Right cardiac atrium (tissue), 5 donors: Measurements from ENCODE around the gene DSTYK. TPM values are rescaled to one million over a fixed set of nuclear protein-coding genes. Genes with fewer than 3 reads are reported as not detected.
"Not testable (repeated sequence)": the region's sequence is repeated elsewhere in the genome, so short reads cannot be mapped to it uniquely, and the experiment has no call there.

Experiments used
- ATAC-seq, 2 donors: fragments of 200-7000 bp; cut with Tn5 transposase; one replicate each; pipeline versions ENCODE4 v1.8.0 to v1.9.1; 2020; ENCODE audit warnings: moderate library complexity in 2 of 2, mild to moderate bottlenecking in 1 of 2
- DNase-seq, 3 donors: peaks; one replicate each; pipeline ENCODE4 v3.0.0-alpha.2; 2020
- H3K27ac ChIP-seq: one replicate; pipeline ENCODE4 v1.5.1; 2013; ENCODE audit warnings: mild to moderate bottlenecking, low read length, control low read depth, moderate library complexity
- H3K27me3 ChIP-seq: one replicate; pipeline ENCODE4 v1.6.1; 2013; ENCODE audit not compliant: control insufficient read depth, insufficient read depth
- H3K4me1 ChIP-seq: one replicate; pipeline ENCODE4 v1.6.1; 2013; ENCODE audit warnings: low read length; ENCODE audit not compliant: control insufficient read depth, insufficient read depth
- H3K4me3 ChIP-seq: one replicate; pipeline ENCODE4 v1.5.1; 2013; ENCODE audit warnings: low read length, control low read depth
- H3K9me3 ChIP-seq: one replicate; pipeline ENCODE4 v1.6.1; 2013; ENCODE audit warnings: low read length; ENCODE audit not compliant: control insufficient read depth
- WGBS: extraction: QIAGEN DNeasy Blood & Tissue Kit; methylation state at CpG from one replicate; pipeline ENCODE4 v1.1.7; 2013; 5-methylcytosine and 5-hydroxymethylcytosine counted together
- intact Hi-C, 4 donors: fragments of 100-400 bp; cut with DNase I; formaldehyde crosslinking; loops; one replicate each; pipeline versions ENCODE4 v1.11.0 to v1.14.0; 2022 to 2023
- polyA plus RNA-seq: library from polyadenylated mRNA; stranded (reverse); fragments of 200-250 nt; gene quantifications from one replicate; pipeline ENCODE4 v1.2.3, GENCODE V29; 2013
- total RNA-seq, 4 donors: library from RNA; stranded (reverse); fragmentation: NEBNext Ultra II Directional; extraction: Animal tissue kit (Norgen Biotek cat#: 25700); gene quantifications; one replicate each; pipeline ENCODE4 v1.2.1, GENCODE V29; 2021
- donor health status: healthy with polysubstance abuse.
- donor health status: DM: no; HTN: yes; CAD: no.
- donor health status: DM: no; HTN: no; CAD: no.
- donor health status: DM: no; HTN: yes; CAD: no; lungs with severe emphysema.
- donor health status: DM: yes; HTN: yes; CAD: no.

Gene DSTYK
- total and polyA plus RNA-seq, 5 donors: 4.9 to 10.1 (median 8.5) TPM

GRCh38 chr1:205240569-205240968 lies 29.1 kb upstream of the DSTYK start:
- no peak overlapping the region for H3K4me3 ChIP-seq
- no peak overlapping the region for H3K27ac ChIP-seq

DNA sequence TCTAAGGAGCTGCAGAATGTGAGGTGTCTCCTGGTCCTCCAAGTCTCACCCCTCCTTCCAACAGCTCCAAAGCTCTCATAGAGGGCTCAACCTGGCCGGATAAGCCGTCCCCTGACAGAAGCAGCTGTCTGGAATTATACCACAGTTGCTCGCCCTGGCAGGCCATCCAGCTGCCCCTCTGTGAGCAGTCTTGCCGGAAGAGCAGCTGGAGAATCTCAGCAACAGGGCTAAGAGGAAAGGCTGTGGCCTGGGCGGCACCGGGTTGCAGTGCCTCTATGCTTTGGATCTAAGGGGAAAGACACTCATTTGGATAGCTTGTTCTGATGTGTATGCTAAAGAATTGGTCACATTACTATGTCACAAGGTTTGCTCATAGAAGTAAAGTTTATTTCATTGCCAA lies 28.6 kb upstream of the DSTYK start:
- no peak for ATAC-seq
- Histone ChIP-seq H3K4me3 (no peak overlapping the region), H3K27me3 (no peaks in the 10 kb centered on the region), H3K27ac (no peak overlapping the region), H3K4me1 (peaks cover 16% of the 10 kb centered on the region), H3K9me3 (no peaks in the 10 kb centered on the region)
- 66% methylated on average over 6 of the region's 6 CpGs for WGBS
- intact Hi-C loops: no loop called here
- no peak for DNase-seq

More at GRCh38 chr1:205240569-205240968, 29.1 kb upstream of the DSTYK start:
- H3K9me3 ChIP-seq: no peaks in the 10 kb centered on the region
- WGBS: 85% methylated on average over 3 of the region's 3 CpGs
- H3K4me1 ChIP-seq: peaks cover 12% of the 10 kb centered on the region
- ATAC-seq (no peak), DNase-seq (no peak)
- intact Hi-C loops: no loop called here
- no peaks in the 10 kb centered on the region for H3K27me3 ChIP-seq

DNA sequence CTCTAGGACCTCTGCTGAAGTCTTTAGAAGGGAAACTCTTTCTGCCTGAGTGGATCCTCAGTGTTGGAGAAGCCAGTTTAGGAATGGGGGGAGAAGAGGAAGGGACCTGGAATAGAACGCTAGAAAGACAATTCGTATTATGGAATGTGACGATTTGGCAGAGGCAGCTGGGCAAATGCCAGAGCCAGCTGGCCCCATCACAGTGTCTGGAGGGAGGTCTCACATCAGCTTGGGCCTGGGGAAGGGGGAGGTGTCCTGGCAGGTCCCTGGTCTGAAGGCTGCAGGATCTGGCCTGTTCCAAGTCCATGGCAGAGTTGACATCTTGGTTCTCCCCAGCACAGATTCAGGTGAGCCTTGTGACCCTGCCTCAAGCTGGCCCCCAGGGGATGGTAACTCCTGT lies 27.6 kb upstream of the DSTYK start:
- intact Hi-C loops: no loop called here
- no peak overlapping the region for H3K4me3 ChIP-seq
- no peak overlapping the region for H3K27ac ChIP-seq
- no peaks in the 10 kb centered on the region for H3K9me3 ChIP-seq
- DNase-seq (no peak), ATAC-seq (peak; percentile 13 to 14)
- H3K27me3 ChIP-seq: no peaks in the 10 kb centered on the region
- 33% methylated on average over 3 of the region's 3 CpGs for WGBS
- H3K4me1 ChIP-seq: peaks cover 16% of the 10 kb centered on the region

DNA sequence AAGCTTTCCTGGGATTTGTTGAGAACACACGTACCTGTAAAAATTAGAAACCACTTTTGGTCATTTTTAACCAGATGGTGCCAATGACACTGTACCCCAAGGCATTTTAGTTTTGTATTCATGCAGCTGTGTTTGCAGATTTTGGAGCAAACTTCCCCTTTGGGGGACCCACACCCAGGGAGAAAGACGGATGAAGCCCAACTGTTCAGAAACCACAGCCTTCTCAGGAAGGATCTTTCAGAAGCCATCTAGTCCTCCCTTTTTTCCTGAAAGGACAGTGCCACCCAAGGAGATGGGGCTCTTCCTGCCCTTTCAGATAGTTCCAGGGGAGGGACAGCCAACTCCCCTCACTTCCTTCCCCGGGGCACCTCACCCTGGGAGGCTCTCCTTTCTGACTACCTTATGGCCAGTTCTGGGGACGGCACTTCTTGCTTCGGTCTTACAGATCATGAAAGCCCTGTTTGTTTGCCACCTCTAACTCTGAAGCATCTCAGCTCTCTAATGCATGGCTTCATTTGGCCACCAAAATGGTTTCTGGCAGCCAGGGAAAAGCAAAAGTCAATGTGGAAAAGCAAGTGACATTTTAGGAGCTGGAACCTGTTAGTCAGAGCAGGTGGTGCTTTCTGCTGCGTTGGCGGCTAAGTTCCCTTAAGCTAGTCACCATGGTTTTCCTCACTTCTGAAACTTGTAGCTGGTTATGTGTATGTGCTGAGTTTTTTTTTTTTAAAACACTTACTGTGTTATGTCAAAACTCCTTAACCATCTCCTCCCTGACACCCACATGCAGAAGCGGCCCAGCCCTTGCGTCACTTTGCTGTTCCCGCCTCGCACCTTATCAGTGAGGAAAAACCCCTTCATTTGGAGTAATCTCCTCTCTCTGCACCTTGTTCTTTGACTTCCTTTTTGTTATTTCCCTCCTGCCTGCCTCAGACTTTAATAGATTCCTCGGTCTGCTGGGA lies 26.3 kb upstream of the DSTYK start:
- no peak for DNase-seq
- Histone ChIP-seq H3K27me3 (no peaks in the 10 kb centered on the region), H3K27ac (no peak overlapping the region), H3K4me1 (peaks cover 16% of the 10 kb centered on the region), H3K9me3 (no peaks in the 10 kb centered on the region), H3K4me3 (no peak overlapping the region)
- intact Hi-C loops: no loop called here
- ATAC-seq: no peak
- WGBS: 69% methylated on average over 12 of the region's 12 CpGs

- H3K4me3 ChIP-seq: no peak overlapping the region
- intact Hi-C loops: no loop called here
- H3K27me3 ChIP-seq: no peaks in the 10 kb centered on the region
- DNase-seq: no peak
- 71% methylated on average over 4 of the region's 4 CpGs for WGBS
- ATAC-seq: no peak
- no peaks in the 10 kb centered on the region for H3K9me3 ChIP-seq
- H3K27ac ChIP-seq: peak overlapping the region; percentile 76
- peaks cover 16% of the 10 kb centered on the region for H3K4me1 ChIP-seq
Observed at GRCh38 chr1:205236951-205237475, 25.5 kb upstream of the DSTYK start.

GRCh38 chr1:205236526-205236925 lies 25.0 kb upstream of the DSTYK start:
- intact Hi-C loops: no loop called here
- 66% methylated on average over 8 of the region's 8 CpGs for WGBS
- H3K27ac ChIP-seq: peak overlapping the region; percentile 76
- peaks cover 16% of the 10 kb centered on the region for H3K4me1 ChIP-seq
- no peak for DNase-seq
- H3K4me3 ChIP-seq: no peak overlapping the region
- peak; percentile 37 to 42 for ATAC-seq
- H3K9me3 ChIP-seq: no peaks in the 10 kb centered on the region
- no peaks in the 10 kb centered on the region for H3K27me3 ChIP-seq

DNA sequence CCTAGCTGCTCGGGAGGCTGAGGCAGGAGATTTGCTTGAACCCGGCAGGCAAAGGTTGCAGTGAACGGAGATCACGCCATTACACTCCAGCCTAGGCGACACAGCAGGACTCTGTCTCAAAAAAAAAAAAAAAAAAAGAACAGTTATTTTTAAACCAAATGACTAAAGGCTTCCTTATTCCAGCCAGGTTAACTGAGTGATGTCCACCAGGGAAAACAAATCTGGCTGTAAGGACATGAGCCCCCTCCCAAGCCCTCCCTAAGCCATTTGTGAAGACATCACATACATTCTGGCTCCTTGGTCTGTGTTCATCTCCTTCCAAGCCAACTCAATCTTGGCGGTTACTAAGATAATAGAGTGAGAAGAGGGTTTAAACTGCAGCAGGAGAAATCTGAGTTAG lies 24.4 kb upstream of the DSTYK start:
- no peaks in the 10 kb centered on the region for H3K27me3 ChIP-seq
- no peaks in the 10 kb centered on the region for H3K9me3 ChIP-seq
- H3K4me3 ChIP-seq: no peak overlapping the region
- peaks cover 16% of the 10 kb centered on the region for H3K4me1 ChIP-seq
- DNase-seq (no peak), ATAC-seq (peak in 1 of 2 donors; percentile 28)
- 53% methylated on average over 6 of the region's 6 CpGs for whole genome bisulfite sequencing
- H3K27ac ChIP-seq: no peak overlapping the region
- intact Hi-C loops: no loop called here

- intact Hi-C loops, ATAC-seq, H3K9me3 ChIP-seq, H3K4me3 ChIP-seq, H3K27me3 ChIP-seq, H3K27ac ChIP-seq, DNase-seq: not testable (repeated sequence)
- 96% methylated on average over 7 of the region's 7 CpGs for WGBS
- H3K4me1 ChIP-seq: peaks cover 14% of the 10 kb centered on the region
Observed at GRCh38 chr1:205233986-205234385, 22.5 kb upstream of the DSTYK start.

DNA sequence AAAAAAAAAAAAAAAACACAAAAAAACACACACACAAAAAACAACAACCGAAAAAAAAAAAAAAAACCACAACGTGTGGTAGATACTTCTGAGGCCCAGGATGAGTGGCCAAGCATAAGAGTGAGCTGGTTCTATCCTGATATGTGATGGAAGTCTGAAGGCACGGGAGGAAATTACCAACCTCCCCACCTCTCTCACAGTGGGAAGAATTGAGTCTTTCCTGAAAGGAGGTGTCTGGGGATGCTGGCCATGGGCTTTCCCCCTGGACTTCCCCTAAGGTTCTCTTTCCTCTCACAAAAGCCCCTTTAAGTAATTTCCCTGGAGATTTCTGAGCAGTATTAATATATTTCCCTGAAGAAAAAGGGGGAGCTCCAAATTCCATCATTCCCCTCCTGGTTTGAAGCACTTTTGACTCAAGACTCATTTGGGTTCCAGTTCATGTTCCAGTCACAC lies 21.5 kb upstream of the DSTYK start:
- intact Hi-C loops: no loop called here
- DNase-seq: no peak
- no peak overlapping the region for H3K27ac ChIP-seq
- H3K4me3 ChIP-seq: no peak overlapping the region
- no peak for ATAC-seq
- H3K9me3 ChIP-seq: no peaks in the 10 kb centered on the region
- no peaks in the 10 kb centered on the region for H3K27me3 ChIP-seq
- H3K4me1 ChIP-seq: peaks cover 14% of the 10 kb centered on the region
- 62% methylated on average over 3 of the region's 3 CpGs for WGBS

GRCh38 chr1:205232127-205232820 lies 20.8 kb upstream of the DSTYK start:
- Histone ChIP-seq H3K9me3 (no peaks in the 10 kb centered on the region), H3K27ac (no peak overlapping the region), H3K4me3 (no peak overlapping the region), H3K27me3 (no peaks in the 10 kb centered on the region), H3K4me1 (peaks cover 12% of the 10 kb centered on the region)
- ATAC-seq: no peak
- no peak for DNase-seq
- WGBS: 89% methylated on average over 7 of the region's 7 CpGs
- intact Hi-C loops: no loop called here

- no peak overlapping the region for H3K4me3 ChIP-seq
- ATAC-seq (no peak), DNase-seq (no peak)
- WGBS: 73% methylated on average over 5 of the region's 5 CpGs
- peaks cover 8% of the 10 kb centered on the region for H3K4me1 ChIP-seq
- no peak overlapping the region for H3K27ac ChIP-seq
- intact Hi-C loops: no loop called here
- H3K27me3 ChIP-seq: no peaks in the 10 kb centered on the region
- H3K9me3 ChIP-seq: no peaks in the 10 kb centered on the region
Observed at GRCh38 chr1:205230982-205231381, 19.5 kb upstream of the DSTYK start.
